IPS-18a (cell line): ENCODE results near the gene TMA7B.
"Not testable (repeated sequence)": the region's sequence is repeated elsewhere in the genome, so short reads cannot be mapped to it uniquely, and the experiment has no call there.

ENCODE experiments used
- H3K27ac ChIP-seq: one replicate; pipeline ENCODE4 v1.5.1; 2013; ENCODE audit warnings: low read length
- H3K27me3 ChIP-seq: one replicate; pipeline ENCODE4 v1.6.1; 2013; ENCODE audit warnings: mild to moderate bottlenecking, low read length; ENCODE audit not compliant: control insufficient read depth, insufficient read depth
- H3K36me3 ChIP-seq: one replicate; pipeline ENCODE4 v1.6.1; 2013; ENCODE audit warnings: low read depth, low read length; ENCODE audit not compliant: control insufficient read depth
- H3K4me1 ChIP-seq: one replicate; pipeline ENCODE4 v1.6.1; 2013; ENCODE audit warnings: low read depth, low read length; ENCODE audit not compliant: control insufficient read depth
- H3K4me3 ChIP-seq: one replicate; pipeline ENCODE4 v1.5.1; 2013; ENCODE audit warnings: low read length
- H3K9ac ChIP-seq: one replicate; pipeline ENCODE4 v1.6.1; 2013; ENCODE audit warnings: mild to moderate bottlenecking, low read length, moderate library complexity
- H3K9me3 ChIP-seq: one replicate; pipeline ENCODE4 v1.6.1; 2013; ENCODE audit warnings: low read depth, low read length; ENCODE audit not compliant: control insufficient read depth

The TMA7B gene

GRCh38 chr22:39946503-39947219 lies 13.5 kb upstream of the TMA7B start:
- Histone ChIP-seq H3K36me3 (no peaks in the 10 kb centered on the region), H3K9me3 (no peaks in the 10 kb centered on the region), H3K4me1 (peaks cover 45% of the 10 kb centered on the region), H3K27me3 (no peaks in the 10 kb centered on the region), H3K27ac (no peak overlapping the region), H3K4me3 (no peak overlapping the region), H3K9ac (no peak overlapping the region)

DNA sequence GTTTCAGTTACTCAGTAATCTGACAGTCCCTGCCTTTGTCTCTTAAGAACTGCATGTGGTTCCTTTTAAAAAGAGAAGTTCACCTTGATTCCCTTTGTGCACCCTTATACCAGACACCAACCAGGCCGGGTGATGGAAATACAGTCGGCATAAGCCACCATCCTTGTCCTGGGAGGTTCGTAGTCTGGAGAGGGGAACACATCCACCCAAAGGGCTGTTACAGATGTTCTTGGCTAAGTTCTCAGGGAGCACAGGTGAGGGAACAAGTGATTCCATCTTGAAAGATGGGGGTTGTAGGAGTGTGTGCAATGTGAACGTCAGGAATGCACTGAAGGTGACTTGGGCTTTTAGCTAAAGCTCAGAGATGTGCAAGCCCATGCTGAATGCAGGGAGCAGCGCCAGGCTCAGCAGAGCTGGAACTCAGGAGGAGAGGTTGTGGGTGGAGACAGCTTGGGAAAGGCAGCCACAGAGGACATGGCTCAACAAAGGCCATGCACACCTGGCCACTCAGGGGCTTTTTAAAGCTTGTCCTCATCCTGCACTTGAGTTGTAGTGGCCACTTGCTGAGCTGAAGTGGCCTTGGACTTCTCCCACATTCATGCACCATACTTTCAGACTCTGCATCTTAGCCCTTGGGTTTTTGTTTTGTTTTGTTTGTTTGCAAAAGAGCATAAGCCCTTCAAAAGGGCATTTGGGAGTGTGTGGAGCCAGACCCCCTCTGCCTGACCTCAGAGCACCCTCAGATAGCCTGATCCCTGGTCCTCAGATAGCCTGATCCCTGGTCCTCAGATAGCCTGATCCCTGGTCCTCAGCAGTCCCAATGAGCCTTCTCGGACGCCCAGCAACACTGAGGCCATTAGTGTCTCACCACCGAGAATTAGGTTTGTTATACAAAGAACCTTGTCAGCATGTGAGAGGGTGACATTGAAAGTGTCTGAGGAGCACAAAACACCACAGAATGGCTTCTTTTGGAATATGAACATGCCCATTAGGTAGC lies 12.7 kb upstream of the TMA7B start:
- Histone ChIP-seq H3K27ac (no peak overlapping the region), H3K36me3 (no peaks in the 10 kb centered on the region), H3K27me3 (no peaks in the 10 kb centered on the region), H3K4me3 (no peak overlapping the region), H3K9me3 (no peaks in the 10 kb centered on the region), H3K9ac (no peak overlapping the region), H3K4me1 (peaks cover 38% of the 10 kb centered on the region)

- Histone ChIP-seq H3K27ac (no peak overlapping the region), H3K9me3 (no peaks in the 10 kb centered on the region), H3K36me3 (no peaks in the 10 kb centered on the region), H3K27me3 (no peaks in the 10 kb centered on the region), H3K9ac (no peak overlapping the region), H3K4me1 (peaks cover 19% of the 10 kb centered on the region), H3K4me3 (no peak overlapping the region)
Measured at GRCh38 chr22:39949964-39950737, 10.0 kb upstream of the TMA7B start.

DNA sequence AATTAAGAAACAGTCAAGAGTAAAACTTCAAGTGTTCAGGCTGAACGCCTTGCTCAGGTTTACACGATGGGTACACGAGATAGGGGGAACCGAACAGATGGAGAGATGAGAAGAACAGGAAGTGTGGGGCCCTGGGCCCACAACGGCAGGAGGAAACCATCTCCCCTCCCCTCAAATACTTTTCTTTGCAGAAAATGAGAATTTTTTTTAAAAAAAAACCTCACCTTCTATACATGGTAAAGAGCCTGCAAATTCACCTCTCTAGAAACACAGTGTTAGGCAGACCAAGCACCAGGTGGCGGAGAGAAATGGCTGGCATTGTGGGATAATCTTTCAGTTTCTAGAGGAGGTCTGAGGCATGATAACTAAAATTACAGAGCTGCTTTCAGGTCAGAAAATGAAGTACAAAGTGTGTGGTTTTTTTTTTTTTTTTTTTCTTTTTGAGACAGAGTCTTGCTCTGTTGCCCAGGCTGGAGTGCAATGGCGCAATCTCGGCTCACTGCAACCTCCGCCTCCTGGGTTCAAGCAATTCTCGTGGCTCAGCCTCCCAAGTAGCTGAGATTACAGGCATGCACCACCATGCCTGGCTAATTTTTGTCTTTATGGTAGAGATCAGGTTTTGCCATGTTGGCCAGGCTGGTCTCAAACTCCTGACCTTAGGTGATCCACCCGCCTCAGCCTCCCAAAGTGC lies 8.4 kb upstream of the TMA7B start:
- not testable (repeated sequence) for H3K9ac ChIP-seq, H3K27me3 ChIP-seq, H3K4me1 ChIP-seq, H3K27ac ChIP-seq, H3K4me3 ChIP-seq, H3K36me3 ChIP-seq, H3K9me3 ChIP-seq

DNA sequence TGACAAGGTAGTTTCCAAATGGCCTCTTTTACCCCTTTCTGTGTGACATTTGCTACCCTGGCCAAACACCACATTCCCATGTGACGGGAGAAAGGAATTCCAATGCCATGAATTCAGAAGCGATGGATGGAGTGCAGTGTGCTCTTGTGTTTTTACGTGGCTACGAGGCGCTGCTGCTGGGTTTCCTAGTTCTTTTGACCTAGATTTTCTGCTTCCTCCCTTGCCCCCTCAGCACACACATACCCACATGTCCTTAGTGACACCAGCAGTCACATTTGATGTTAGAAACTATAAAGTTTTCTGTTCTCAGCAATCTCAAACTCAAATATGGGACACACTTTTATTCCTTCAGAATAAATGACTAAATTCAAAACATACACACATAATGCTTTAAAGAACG lies 7.8 kb upstream of the TMA7B start:
- no peak overlapping the region for H3K9ac ChIP-seq
- H3K4me1 ChIP-seq = peaks cover 2% of the 10 kb centered on the region
- H3K4me3 ChIP-seq = no peak overlapping the region
- H3K27me3 ChIP-seq = no peaks in the 10 kb centered on the region
- H3K9me3 ChIP-seq = no peaks in the 10 kb centered on the region
- no peaks in the 10 kb centered on the region for H3K36me3 ChIP-seq
- H3K27ac ChIP-seq = no peak overlapping the region

- H3K4me1 ChIP-seq = peaks cover 4% of the 10 kb centered on the region
- H3K4me3 ChIP-seq = no peak overlapping the region
- no peak overlapping the region for H3K27ac ChIP-seq
- H3K36me3 ChIP-seq = no peaks in the 10 kb centered on the region
- no peaks in the 10 kb centered on the region for H3K27me3 ChIP-seq
- H3K9me3 ChIP-seq = no peaks in the 10 kb centered on the region
- no peak overlapping the region for H3K9ac ChIP-seq
Measured at GRCh38 chr22:39953101-39953500, 7.1 kb upstream of the TMA7B start.

- no peaks in the 10 kb centered on the region for H3K27me3 ChIP-seq
- H3K9ac ChIP-seq = no peak overlapping the region
- H3K27ac ChIP-seq = no peak overlapping the region
- peaks cover 5% of the 10 kb centered on the region for H3K4me1 ChIP-seq
- no peaks in the 10 kb centered on the region for H3K36me3 ChIP-seq
- no peaks in the 10 kb centered on the region for H3K9me3 ChIP-seq
- H3K4me3 ChIP-seq = no peak overlapping the region
Measured at GRCh38 chr22:39954584-39955055, 5.6 kb upstream of the TMA7B start.

DNA sequence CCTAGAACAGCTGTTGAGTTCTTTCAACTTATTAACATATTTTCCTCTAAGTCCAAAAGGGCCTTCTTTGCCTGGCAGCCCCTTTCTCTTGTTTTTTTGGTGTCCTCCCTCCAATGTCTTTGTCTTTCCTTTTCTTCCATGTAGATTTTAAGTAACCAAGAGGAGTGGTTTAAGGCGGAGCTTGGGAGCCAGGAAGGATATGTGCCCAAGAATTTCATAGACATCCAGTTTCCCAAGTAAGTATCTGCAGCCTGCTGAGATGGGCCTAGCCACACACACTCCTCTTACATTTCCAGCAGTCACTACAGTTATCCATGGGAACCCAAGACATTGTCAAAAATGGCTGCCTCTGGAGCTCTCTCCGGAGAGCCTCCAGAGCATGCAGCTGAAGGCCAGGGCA lies 4.5 kb upstream of the TMA7B start:
- Histone ChIP-seq H3K4me3 (no peak overlapping the region), H3K27me3 (no peaks in the 10 kb centered on the region), H3K9ac (no peak overlapping the region), H3K36me3 (no peaks in the 10 kb centered on the region), H3K4me1 (peaks cover 8% of the 10 kb centered on the region), H3K27ac (no peak overlapping the region), H3K9me3 (no peaks in the 10 kb centered on the region)

- no peaks in the 10 kb centered on the region for H3K9me3 ChIP-seq
- H3K4me3 ChIP-seq = no peak overlapping the region
- no peak overlapping the region for H3K27ac ChIP-seq
- H3K27me3 ChIP-seq = no peaks in the 10 kb centered on the region
- H3K36me3 ChIP-seq = no peaks in the 10 kb centered on the region
- H3K9ac ChIP-seq = no peak overlapping the region
- H3K4me1 ChIP-seq = peaks cover 8% of the 10 kb centered on the region
Measured at GRCh38 chr22:39956932-39957664, 3.1 kb upstream of the TMA7B start.

DNA sequence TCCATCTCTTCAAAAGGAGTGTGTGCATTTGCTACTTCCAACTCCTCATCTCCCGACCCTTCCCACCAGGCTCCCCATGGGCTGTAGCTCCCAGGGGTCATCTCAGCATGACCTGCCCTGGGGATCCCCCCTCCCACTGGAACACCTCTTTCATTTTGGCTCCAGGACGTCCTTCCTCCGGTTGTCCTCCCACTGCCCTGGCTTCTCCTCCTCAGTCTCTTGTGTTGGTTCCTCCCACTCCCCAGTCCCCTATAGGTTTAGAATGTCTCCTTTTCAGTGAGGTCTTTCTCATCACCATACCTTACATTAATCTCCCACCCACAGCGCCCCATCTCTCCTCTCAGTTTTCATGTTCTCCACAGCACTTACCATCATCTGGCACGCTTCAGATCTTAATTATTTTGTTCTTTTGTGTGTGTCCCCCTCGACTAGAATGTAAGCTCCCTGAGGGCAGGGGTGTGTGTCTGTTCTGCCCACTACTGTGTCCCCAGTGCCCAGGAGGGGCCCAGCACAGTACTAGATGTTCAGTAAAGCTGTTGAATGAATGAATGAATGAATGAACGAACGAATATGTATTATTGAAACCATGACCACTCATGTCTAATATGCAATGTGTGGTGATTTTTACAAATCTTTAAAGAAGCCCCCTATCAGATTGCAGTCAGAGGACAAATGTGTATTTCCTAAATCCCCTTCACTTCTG lies 2.0 kb upstream of the TMA7B start:
- Histone ChIP-seq H3K27ac (no peak overlapping the region), H3K9ac (no peak overlapping the region)

More for the DNA sequence above, 2.0 kb upstream of the TMA7B start:
- H3K4me3 ChIP-seq = no peak overlapping the region
- H3K9me3 ChIP-seq = no peaks in the 10 kb centered on the region
- no peaks in the 10 kb centered on the region for H3K36me3 ChIP-seq
- H3K27me3 ChIP-seq = no peaks in the 10 kb centered on the region
- H3K4me1 ChIP-seq = peaks cover 8% of the 10 kb centered on the region
